ENCODE results near the gene DCAF7. TPM values are rescaled to one million over a fixed set of nuclear protein-coding genes. Genes with fewer than 3 reads are reported as not detected.

Gene DCAF7
- polyA plus RNA-seq, 1 donor, result 43.2 TPM

DNA sequence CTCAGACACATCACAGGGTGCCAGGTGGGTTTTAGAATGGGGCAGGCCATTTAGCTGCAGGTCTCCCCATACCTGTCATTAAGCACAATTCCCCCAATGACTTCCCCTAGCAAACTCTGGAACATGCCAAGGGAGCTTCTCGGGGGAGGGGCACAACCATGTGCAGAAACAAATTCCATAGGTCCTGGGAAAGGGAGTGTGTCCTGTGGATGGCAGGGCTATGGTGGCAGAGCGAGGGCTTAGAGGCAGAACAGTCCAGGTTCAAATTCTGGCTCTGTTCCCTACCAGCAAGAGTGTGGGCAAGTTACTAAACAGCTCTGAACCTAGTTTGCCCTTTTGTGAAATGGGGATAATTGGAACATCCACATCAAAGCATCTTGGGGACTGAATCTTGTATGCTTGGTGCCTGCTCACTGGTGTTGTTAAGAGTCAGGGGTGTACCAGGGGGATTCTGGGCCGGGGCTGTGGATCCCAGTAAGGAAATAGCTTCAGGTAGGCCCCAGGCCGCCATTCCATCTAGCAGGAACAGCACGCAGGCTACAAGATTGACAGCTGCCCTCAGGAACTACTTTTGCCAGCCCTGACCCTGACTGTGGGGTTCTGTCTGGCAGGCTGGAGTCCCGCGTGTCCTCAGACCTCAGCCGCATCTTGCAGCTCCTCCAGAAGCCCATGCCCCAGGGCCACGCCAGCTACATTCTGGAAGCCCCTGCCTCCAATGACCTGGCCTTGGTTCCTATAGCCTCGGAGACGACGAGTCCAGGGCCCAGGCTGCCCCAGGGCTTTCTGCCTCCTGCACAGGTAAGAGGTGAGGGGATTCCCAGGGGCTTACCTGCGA lies 5.6 kb upstream of the DCAF7 start:
- DNase-seq, result no peak

DNA sequence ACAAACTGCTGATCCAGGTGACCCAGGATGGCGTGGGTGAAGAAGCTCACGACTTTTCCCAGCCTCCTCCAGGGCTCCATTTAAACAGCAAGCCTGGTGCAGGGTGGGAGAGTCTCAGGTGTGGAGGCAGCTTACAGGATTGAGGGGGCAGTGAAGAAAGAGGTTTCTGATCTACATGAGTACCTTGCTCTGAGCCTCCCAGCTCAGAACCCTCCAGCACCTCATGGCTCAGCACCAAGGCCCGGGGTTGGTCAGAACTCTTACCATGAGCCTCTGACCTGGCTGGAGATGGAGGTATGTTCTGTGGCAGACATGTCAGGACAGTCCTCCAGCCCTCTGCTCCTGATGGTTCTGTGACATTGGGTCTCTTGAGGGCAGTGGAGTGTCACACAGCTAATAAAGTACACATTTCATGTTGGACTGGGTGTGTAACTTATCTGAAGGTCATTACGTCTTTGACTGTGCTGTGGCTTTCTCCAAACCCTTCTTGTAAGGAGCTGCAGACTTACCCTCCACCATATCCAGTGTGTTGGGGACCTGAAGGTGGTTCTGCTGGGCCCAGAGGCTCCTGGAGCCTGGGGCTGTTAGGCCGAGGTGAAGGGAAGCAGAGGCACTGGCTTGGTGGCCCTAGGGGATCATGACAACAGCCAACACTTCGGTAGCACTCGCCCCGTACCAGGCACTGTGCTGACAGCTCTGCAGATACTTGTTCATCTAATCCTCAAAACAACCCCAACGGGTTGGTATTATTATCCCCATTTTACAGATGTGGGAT lies 3.8 kb upstream of the DCAF7 start:
- no peak for DNase-seq

DNA sequence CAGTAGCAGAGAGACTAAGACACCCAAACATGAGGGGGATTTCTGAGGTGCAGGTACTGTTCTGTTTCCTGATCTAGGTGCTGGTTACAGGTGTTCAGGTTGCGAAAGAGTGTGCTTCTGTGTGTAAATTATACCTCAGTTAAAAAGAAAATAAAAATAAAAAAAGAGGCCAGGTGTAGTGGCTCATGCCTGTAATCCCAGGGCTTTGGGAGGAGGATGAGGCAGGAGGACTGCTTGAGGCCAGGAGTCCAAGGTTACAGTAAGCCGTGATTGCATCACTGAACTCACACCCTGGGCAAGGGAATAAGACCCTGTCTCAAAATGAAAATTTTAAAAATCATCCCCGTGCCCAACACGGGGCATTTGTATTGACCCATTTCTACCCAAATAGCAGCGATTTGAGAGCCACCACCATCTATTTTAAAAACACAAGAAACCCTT lies 3.2 kb upstream of the DCAF7 start:
- no peak for DNase-seq

DNA sequence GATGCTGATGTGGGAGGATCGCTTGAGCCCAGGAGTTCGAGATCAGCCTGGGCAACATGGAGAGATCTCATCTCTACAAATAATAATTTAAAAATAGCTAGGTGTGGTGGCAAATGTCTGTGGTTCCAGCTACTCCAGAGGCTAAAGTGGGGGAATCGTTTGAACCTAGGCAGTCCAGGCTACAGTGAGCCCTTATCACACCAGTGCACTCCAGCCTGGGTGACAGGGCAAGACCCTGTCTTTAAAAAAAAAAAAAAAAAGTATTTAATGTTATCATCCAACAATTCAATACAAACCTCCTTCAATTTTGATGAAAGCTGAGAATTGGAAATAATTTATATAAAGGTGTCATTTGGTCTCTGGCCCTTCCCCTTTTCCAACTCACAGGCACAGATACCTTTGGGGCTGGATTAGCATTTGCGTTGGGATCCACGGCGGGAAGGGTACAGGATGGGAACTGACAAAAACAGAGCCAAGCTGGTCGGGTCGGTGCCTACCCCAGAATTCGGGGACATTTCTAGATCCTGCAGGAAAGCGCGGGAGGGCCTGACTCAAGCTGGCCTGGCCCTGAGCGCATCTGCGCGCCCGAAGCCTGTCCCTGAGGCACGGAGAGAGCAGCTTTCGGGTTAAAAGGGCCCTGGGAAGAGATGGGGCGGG lies 860 bp upstream of the DCAF7 start:
- DNase-seq, result no peak

DNA sequence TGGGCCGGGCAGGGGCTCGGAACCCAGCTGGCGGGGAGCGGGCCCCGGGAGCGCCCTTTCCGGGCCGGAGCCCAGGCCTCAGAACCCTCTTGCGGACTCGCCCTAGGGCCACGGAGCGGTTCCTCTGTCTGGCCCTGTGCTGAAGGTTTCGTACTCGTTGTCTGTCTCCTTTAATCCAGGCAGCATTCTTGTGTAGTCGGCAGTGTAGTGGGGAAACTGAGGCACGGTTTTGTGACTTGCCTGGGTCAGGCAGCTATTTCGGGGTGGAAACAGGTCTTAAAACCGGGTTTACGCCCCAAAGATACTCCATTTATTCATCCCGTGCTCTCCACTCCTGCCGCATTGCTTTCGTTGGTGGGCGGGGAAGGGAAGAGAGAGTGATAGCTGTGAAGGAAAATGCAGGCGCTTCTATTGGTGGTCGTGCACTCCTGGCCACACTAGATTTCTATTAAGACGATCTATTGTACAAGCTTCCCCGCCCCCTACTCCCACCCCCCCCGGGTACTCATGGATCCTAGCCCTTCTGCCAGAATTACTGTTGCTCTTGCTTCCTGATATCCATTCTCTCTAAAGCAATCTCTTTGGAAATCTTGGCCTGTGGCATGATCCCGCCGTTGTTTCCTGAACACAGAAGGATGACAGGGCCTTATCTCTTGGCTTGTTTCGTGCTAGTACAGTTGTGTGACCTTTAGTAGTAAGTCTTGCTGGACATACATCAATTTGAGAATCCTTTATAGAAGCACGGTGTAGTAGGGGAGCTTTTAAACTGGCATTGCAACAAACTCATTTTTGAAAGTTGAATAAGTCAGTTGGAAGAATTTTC lies 751 bp downstream of the DCAF7 start:
- peak; percentile 50 for DNase-seq

DNA sequence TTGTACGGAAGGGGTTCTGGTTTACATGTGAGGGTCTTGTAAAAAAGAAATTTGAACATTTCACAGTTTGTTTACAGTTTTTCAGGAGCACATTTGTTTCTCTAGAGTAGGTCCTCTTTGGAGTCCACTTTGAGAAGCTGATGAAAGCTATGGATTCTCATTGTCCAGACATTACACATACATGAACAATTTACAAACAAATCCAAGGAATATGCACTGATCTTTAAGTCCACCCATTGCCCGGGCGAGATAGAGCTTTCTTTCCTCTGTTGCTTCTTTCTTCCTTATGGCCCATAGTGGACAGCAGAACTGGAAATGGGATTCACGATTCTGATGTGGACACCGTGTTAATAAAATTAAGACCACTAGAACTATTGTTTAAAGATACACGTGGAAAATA lies 1.9 kb downstream of the DCAF7 start:
- DNase-seq, result no peak

DNA sequence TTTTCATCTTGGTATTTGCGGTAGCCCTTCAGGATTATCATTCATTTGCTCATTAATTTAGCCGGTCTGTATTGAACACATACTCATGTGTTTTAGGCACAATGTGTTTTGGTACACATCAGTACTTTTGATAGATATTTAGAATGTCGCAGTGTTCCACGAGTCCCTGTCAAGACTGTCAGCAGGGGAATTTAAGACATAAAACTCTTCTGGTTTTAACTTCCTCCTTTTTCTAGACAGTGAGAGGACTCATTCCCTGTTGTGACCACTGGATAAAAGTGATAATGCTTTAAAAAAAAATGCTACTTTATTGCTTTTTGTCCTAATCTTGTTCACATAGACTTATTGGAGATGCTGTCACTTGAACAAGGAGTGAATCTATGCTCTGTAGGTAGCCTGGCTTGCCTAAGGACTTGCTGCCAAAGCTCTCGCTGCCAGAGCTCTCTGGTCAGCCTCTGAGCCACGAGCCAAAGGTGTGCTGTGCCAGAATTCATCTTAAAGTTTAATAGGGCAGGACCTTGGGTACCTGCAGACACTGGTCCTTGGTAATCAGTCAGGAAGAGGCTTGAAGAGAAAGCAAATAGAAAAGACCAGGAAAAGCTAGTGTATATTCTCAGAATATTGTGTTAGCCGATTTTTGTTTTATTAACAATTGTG lies 5.4 kb downstream of the DCAF7 start:
- no peak for DNase-seq

DNA sequence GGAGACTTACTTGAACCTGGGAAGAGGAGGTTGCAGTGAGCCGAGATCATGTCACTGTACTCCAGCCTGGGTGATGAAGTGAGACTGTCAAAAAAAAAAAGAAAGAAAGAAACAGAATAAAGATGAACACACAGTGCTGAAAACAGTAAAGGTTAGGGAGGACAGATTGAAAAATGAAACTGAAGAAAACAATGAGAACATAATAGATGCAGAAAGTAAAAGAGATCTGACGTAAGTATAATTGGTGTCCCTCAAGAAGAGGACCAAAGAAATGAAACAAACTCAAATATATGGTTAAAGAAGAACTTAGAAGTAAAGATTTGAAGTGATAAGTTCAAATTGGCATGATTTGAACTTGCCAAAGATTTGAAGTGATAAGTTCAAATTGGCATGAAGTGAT lies 7.1 kb downstream of the DCAF7 start:
- no peak for DNase-seq

DNA sequence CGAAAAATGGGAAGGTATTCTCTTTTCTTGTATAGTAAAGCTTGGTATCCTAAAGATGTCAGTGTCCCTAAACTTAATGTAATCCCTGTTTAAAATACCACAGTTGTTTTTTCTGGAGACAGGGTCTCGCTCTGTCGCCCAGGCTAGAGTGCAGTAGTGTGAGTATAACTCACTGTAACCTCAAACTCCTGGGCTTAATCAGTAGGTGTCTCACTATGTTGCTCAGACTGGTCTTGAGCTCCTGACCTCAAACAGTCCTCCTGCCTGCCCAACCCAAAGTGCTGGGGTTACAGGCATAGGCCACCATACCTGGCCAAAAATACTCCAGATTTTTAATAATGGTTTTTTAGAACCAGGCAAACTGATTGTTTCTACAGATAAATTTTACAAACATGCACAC lies 8.2 kb downstream of the DCAF7 start:
- no peak for DNase-seq

DNA sequence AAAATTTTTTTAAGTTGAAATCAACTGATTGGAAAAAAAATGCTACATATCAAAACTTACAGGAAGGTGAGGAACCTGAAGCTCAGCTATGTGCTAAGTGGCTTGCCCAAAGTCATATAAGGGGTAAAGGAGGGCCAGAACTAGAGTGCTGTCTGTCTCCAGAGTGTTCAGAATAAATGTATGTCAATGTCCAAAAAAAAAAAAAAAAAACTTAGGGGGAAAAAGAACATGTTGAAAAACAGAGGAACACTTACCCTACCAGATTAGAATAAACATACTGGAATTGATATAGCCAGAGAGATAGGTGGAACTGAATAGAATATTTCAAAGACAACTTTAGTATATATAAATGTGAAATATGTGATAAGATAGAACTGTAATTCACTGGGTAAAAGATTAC lies 11.5 kb downstream of the DCAF7 start:
- DNase-seq, result no peak

DNA sequence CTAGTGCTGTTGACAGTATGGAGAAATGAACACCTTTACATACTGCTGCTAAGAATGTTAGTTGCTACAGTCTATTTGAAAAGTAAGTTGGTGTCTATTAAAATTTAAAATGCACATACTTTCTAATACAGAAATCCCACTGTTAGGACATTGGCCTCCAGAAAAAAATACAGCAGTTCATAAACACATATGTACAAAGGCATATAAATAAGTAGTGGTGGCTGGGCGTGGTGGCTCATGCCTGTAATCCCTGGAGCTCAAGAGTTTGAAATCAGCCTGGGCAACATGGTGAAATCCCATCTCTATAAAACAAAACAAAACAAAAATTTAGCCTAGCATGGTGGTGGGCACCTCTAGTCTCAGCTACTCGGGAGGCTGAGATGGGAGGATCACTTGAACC lies 13.1 kb downstream of the DCAF7 start:
- no peak for DNase-seq

DNA sequence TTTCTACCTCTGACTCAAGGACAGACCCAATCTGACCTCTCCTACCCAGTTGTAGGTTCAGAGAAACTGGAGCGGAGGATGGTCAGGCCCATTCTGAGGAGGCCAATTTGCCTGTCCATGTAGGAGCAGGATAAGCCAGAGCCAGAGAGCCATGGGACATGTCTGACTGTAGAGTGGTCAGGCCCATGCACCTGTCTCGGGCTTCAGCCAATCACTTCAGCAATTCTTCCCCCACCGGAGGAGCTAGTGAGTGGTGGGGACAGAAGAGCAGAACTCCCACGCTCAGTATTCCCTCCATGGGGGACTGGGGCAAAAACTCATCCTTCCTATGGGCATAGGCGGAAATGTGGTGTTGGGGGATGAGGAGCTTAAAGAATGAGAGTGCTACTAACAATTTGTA lies 14.3 kb downstream of the DCAF7 start:
- DNase-seq, result no peak

DNA sequence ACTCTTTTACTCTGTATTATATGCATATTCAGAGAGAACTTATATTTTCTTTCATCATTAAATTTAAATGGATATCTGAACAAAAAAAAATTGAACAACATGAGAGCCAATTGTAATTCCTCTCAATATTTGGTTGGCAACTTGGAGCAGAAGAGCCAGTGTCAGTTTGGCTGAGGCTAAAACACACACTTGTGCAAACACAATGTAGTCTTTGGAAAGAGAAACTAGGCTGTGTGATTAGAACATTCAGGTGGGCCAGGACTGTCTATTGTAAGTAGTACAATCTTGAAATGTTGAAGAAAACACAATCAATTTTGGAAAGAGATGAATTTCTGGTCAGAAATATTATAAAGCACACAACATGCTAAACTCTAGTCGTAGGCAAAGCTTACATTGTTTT lies 17.0 kb downstream of the DCAF7 start:
- DNase-seq, result no peak

DNA sequence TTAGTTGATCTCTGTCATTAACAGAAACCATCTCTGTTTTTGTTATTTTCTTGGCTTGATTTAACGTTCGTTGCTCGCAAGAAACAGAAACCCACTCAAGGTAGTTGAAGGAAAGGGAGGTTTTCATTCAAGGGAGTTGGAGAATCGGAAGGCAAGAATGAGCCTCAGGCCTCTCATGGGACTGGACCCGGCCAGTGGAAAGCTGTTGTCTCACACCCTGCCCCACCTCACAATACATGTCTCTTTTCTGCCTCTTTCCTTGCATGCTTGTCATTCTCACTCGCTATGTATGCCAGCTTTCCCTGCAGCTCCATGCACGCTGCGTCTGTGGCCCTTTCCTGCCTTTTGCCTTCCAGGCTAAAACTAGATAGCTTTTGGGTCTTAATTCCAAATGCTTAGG lies 18.3 kb downstream of the DCAF7 start:
- DNase-seq, result no peak

DNA sequence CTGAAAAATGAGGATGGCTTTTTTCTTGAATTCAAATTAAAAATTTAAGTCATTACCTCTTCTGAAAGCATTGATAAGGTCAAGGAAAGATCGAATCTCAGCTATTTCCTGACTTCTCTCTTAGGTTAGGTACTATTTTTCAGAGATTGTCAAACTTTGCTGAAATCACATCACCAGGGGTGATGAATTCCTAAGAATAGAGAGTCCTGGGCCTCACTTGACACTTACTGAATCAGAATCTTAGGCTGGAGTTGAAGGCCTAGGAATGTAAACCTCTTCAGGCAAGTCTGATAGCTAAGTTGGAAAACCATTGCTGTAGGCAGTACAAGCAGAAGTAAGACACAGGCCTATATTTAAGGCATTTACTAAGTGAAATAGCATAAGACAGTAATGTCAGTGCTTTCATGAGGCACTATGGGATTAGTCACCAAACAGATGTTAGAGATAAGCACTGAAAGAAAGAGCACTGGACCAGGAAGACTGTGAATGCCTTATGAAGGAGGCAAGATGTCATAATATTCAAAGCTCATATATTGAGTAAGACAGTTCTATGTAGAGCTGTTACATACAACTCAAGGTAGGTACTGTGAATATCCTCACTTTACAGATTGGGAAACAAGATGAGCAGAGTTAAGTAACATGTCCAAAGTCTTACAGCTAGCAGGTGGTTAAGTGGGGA lies 21.5 kb downstream of the DCAF7 start:
- no peak for DNase-seq

DNA sequence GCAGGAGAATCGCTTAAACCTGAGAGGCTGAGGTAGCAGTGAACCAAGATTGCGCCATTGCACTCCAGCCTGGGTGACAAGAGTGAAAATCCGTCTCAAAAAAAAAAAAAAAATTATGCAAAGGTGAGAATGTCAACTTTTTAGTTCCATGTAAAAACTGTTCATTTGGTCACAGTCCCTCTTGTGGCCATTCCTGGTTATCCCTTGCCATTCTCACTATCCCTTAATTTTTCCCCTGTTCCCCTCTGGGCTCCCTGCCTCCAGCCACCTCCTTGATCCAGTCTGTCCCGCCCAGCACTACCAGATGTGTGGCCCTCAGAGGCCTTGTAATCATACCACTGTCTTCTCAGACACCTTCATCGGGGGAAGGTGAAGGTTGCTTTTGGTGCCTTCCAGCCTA lies 23.4 kb downstream of the DCAF7 start:
- no peak for DNase-seq

DNA sequence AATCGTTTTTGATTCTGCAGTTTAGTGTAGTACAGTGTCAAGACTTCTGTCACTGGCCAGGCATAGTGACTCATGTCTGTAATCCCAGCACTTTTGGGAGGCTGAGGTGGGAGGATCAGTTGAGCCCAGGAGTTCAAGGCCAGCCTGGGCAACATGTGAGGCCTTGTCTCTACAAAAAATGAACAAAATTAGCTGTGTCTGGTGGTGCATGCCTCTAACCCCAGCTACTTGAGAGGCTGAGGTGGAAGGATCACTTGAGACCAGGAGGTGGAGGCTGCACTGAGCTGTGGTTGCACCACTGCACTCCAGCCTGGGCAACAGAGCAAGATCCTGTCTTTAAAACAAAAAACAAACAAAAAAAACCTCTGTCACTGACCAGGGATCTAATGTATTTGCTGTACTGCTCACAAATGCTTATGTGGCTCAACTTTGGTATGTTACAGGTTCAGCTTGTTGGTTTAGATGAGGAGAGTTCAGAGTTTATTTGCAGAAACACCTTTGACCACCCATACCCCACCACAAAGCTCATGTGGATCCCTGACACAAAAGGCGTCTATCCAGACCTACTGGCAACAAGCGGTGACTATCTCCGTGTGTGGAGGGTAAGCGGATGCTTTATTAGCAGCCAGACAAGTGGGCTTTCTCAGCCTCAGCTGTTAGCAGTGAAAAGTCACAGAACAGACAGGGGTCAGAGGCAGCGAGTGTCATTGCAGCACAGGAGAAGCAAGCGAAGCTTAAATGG lies 27.9 kb downstream of the DCAF7 start:
- DNase-seq, result no peak

DNA sequence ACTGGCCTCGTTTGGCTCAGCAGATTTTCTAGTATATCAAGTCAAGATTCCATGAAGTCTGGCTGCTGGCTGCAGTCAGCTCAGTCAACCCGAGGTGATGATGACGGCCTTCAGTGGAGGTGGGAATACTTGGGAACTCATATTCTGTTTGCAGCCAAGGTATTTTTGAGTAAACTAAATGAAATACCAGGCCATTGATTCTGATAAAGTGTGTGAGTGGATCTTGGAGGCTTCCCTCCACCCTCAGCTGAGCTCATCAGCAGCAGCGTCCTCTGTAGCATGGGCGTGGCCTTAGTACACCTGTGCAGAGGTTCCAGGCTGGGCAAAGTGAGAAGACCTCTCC lies 28.5 kb downstream of the DCAF7 start:
- no peak for DNase-seq

DNA sequence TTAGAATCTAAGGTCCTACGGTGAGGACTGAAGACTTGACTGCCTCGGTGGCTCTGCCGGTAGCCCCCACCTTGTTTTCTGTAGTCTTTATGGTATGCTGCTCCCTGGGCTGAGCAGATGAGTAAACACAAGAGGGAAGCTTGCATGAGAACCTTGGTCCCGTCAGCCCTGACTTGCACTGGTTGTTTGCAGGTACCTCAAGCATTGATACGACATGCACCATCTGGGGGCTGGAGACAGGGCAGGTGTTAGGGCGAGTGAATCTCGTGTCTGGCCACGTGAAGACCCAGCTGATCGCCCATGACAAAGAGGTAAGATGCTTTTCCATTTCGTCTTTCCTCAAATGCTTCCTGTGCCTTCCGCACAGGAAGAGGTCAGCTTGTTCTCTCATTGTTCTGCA lies 29.4 kb downstream of the DCAF7 start:
- no peak for DNase-seq

DNA sequence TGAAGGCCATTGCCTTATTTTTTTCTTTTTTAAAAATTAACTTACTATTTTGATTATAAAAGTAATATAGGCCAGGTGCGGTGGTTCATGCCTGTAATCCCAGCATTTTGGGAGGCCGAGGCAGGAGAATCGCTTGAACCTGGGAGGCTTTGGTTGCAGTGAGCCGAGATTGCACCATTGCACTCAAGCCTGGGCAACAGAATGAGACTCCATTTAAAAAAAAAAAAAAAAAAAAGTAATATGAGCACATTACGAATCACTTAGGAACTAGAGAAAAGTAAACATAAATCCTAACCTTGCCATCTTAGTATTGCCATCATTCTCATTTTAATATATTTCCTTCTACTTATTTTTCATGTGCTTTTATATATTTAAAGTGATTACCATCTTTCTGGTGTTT lies 37.5 kb downstream of the DCAF7 start:
- DNase-seq, result no peak

DNA sequence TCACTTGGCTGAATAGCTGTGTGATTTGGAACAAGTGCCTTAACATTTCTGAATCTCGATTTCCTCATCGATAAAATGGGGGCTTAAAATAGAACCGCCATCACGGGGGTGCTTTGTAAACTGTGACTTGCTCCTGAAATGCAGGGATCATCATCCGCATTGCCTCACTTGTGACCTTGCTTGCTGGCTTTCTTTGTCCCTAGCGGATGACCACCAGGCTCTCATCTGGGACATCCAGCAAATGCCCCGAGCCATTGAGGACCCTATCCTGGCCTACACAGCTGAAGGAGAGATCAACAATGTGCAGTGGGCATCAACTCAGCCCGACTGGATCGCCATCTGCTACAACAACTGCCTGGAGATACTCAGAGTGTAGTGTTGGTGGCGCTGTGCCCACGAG lies 38.5 kb downstream of the DCAF7 start:
- no peak for DNase-seq

Data from hindlimb muscle (tissue), 1 donor.